HepG2 (cell line): ENCODE measurements around the gene FRMD8. TPM values are rescaled to one million over a fixed set of nuclear protein-coding genes. Genes with fewer than 3 reads are reported as not detected.
A peak's percentile ranks its signal among the peaks of the same experiment; 100 is the strongest.

ENCODE experiments used
- FOXO1 ChIP-seq: sonication (generic); formaldehyde crosslinking; IDR thresholded peaks from 2 replicates; pipeline ENCODE4 v1.4.0; 2020; ENCODE audit warnings: missing genetic modification reagents
- GATAD1 ChIP-seq: IDR thresholded peaks from 2 replicates; pipeline ENCODE4 v1.6.1; 2016; ENCODE audit warnings: missing genetic modification reagents, missing compliant biosample characterization
- MAF1 ChIP-seq: sonication (generic); formaldehyde crosslinking; IDR thresholded peaks from 2 replicates; pipeline ENCODE4 v1.5.0; 2020; ENCODE audit warnings: missing genetic modification reagents, borderline replicate concordance
- MNT ChIP-seq: fragments of 450-650 bp; IDR thresholded peaks from 2 replicates; pipeline ENCODE4 v1.6.1; 2016
- MTERF4 ChIP-seq: sonication (generic); formaldehyde crosslinking; IDR thresholded peaks from 2 replicates; pipeline ENCODE4 v1.8.0; 2023; ENCODE audit warnings: mild to moderate bottlenecking, missing genetic modification reagents
- NFE2L2 ChIP-seq: fragments of 150-350 bp; IDR thresholded peaks from 2 replicates; pipeline ENCODE4 v1.6.1; 2014; ENCODE audit warnings: low read length
- NFKB2 ChIP-seq: sonication (generic); formaldehyde crosslinking; IDR thresholded peaks from 2 replicates; pipeline ENCODE4 v1.4.0; 2020; ENCODE audit warnings: missing genetic modification reagents, borderline replicate concordance
- ONECUT2 ChIP-seq: sonication (generic); formaldehyde crosslinking; IDR thresholded peaks from 2 replicates; pipeline ENCODE4 v1.4.0; 2020; ENCODE audit warnings: missing genetic modification reagents
- ZBTB33 ChIP-seq: sonication (generic); formaldehyde crosslinking; IDR thresholded peaks from 2 replicates; pipeline ENCODE4 v1.4.0; 2020; ENCODE audit warnings: missing genetic modification reagents
- ZFY ChIP-seq: sonication (generic); formaldehyde crosslinking; IDR thresholded peaks from 2 replicates; pipeline ENCODE4 v1.4.0; 2020; ENCODE audit warnings: missing genetic modification reagents
- ZHX1 ChIP-seq: sonication (generic); formaldehyde crosslinking; IDR thresholded peaks from 2 replicates; pipeline ENCODE4 v1.8.1; 2022; ENCODE audit warnings: low read depth, mild to moderate bottlenecking, missing genetic modification reagents
- ZNF251 ChIP-seq: sonication (generic); formaldehyde crosslinking; IDR thresholded peaks from 2 replicates; pipeline ENCODE4 v1.9.0; 2021; ENCODE audit warnings: mild to moderate bottlenecking, missing genetic modification reagents
- ZNF329 ChIP-seq: sonication (generic); formaldehyde crosslinking; IDR thresholded peaks from 2 replicates; pipeline ENCODE4 v1.9.0; 2021; ENCODE audit warnings: low read depth, mild to moderate bottlenecking, missing genetic modification reagents
- ZNF331 ChIP-seq: sonication (generic); formaldehyde crosslinking; IDR thresholded peaks from 2 replicates; pipeline ENCODE4 v1.4.0; 2020; ENCODE audit warnings: missing genetic modification reagents
- ZNF343 ChIP-seq: sonication (generic); formaldehyde crosslinking; IDR thresholded peaks from 2 replicates; pipeline ENCODE4 v1.4.0; 2020; ENCODE audit warnings: mild to moderate bottlenecking, missing genetic modification reagents
- ZNF510 ChIP-seq: sonication (generic); formaldehyde crosslinking; IDR thresholded peaks from 2 replicates; pipeline ENCODE4 v1.4.0; 2020; ENCODE audit warnings: low read depth, mild to moderate bottlenecking, missing genetic modification reagents
- ZNF564 ChIP-seq: sonication (generic); formaldehyde crosslinking; IDR thresholded peaks from 2 replicates; pipeline ENCODE4 v1.8.1; 2023; ENCODE audit warnings: mild to moderate bottlenecking, missing genetic modification reagents
- ZNF749 ChIP-seq: sonication (generic); formaldehyde crosslinking; IDR thresholded peaks from 2 replicates; pipeline ENCODE4 v1.8.0; 2022; ENCODE audit warnings: mild to moderate bottlenecking, missing genetic modification reagents, moderate library complexity, borderline replicate concordance
- ZNF841 ChIP-seq: sonication (generic); formaldehyde crosslinking; IDR thresholded peaks from 2 replicates; pipeline ENCODE4 v1.8.1; 2023; ENCODE audit warnings: missing genetic modification reagents, borderline replicate concordance
- polyA plus RNA-seq, 8 experiments: library from polyadenylated mRNA; depleted of rRNA in 3 of 8; stranded (reverse) in 7 of 8; unstranded in 1 of 8; fragments of >200 nt; fragmentation: Illumina TruSeq in 4 of 8; extraction: Trizol in 4 of 8; gene quantifications; 2 replicates each; pipeline versions ENCODE4 v1.2.1 to v1.2.3, GENCODE V29; 2011 to 2016; ENCODE audit warnings: low read depth in 4 of 8, missing spikeins in 1 of 8, mixed read lengths in 1 of 8; ENCODE audit not compliant: insufficient read depth in 1 of 8
- total RNA-seq, 5 experiments: library from RNA; depleted of rRNA; stranded (reverse); fragments of >200 nt; fragmentation: Illumina TruSeq; extraction: Trizol; gene quantifications; 2 replicates each; pipeline ENCODE4 v1.2.3, GENCODE V29; 2016; ENCODE audit warnings: low read depth in 1 of 5
- TF ChIP-seq, protein P1 (sequence below): sonication (generic); formaldehyde crosslinking; IDR thresholded peaks from 2 replicates; pipeline ENCODE4 v1.5.1; 2020; ENCODE audit warnings: mild to moderate bottlenecking, moderate library complexity, missing genetic modification reagents

Gene FRMD8
- total and polyA plus RNA-seq, 2 of the 13 experiments (the other 11 are each of a cell fraction or from before 2014, with no cell fraction given), result 5.8 to 20.6 TPM

- TF ChIP-seq FOXO1 (CRISPR knock-in tag), result peak; percentile 45
- TF ChIP-seq ZNF331 (CRISPR knock-in tag), result peak; percentile 88; the same call in 1 of the 2 replicates
- peak; percentile 58; the same call in 1 of the 2 replicates for TF ChIP-seq ZNF564
- no peak for TF ChIP-seq ZNF251 (CRISPR knock-in tag)
- peak; percentile 91 for TF ChIP-seq ZFY (CRISPR knock-in tag)
- peak; percentile 34 for TF ChIP-seq MTERF4
- TF ChIP-seq ZNF329 (CRISPR knock-in tag), result peak; percentile 19
- TF ChIP-seq ZNF510 (CRISPR knock-in tag), result peak; percentile 27; the same call in 1 of the 2 replicates
- no peak; the same call in 1 of the 2 replicates for TF ChIP-seq ZNF749 (CRISPR knock-in tag)
- peak; percentile 91 for TF ChIP-seq ZNF343
- no peak; the same call in 1 of the 2 replicates for TF ChIP-seq ZNF841 (CRISPR knock-in tag)
- peak; percentile 40; the same call in 1 of the 2 replicates for TF ChIP-seq MNT
- TF ChIP-seq NFKB2 (CRISPR knock-in tag), result no peak; the same call in 1 of the 2 replicates
- TF ChIP-seq GATAD1 (CRISPR knock-in tag), result peak; percentile 80
- TF ChIP-seq ZBTB33, result no peak
- TF ChIP-seq ZHX1 (CRISPR knock-in tag), result peak; percentile 14
- no peak for TF ChIP-seq NFE2L2
- TF ChIP-seq MAF1, result no peak
- no peak for TF ChIP-seq ONECUT2
- TF ChIP-seq, protein P1, sequence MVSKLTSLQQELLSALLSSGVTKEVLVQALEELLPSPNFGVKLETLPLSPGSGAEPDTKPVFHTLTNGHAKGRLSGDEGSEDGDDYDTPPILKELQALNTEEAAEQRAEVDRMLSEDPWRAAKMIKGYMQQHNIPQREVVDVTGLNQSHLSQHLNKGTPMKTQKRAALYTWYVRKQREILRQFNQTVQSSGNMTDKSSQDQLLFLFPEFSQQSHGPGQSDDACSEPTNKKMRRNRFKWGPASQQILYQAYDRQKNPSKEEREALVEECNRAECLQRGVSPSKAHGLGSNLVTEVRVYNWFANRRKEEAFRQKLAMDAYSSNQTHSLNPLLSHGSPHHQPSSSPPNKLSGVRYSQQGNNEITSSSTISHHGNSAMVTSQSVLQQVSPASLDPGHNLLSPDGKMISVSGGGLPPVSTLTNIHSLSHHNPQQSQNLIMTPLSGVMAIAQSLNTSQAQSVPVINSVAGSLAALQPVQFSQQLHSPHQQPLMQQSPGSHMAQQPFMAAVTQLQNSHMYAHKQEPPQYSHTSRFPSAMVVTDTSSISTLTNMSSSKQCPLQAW, result peak; percentile 99
These were observed 4.2 kb upstream of the FRMD8 start, which contains the start of gene SLC25A45 (continued) for GRCh38 chr11:65382033-65382803.
